Type B pancreatic cell (in vitro differentiated cells): ENCODE measurements around the gene ABHD8. TPM values are rescaled to one million over a fixed set of nuclear protein-coding genes. Genes with fewer than 3 reads are reported as not detected.
A peak's percentile ranks its signal among the peaks of the same experiment; 100 is the strongest.
"Not testable (repeated sequence)": the region's sequence is repeated elsewhere in the genome, so short reads cannot be mapped to it uniquely, and the experiment has no call there.

Source experiments
- DNase-seq: peaks from one replicate; pipeline ENCODE4 v3.0.0; 2021; ENCODE audit warnings: mixed read lengths; ENCODE audit not compliant: unreplicated experiment; ENCODE audit errors: extremely low spot score
- H3K27ac Mint-ChIP-seq: 2 replicates; pipeline ENCODE4 v1.8.0; 2021; ENCODE audit warnings: mild to moderate bottlenecking, mixed read lengths
- H3K27me3 Mint-ChIP-seq: 2 replicates; pipeline ENCODE4 v1.8.0; 2021; ENCODE audit warnings: mixed read lengths
- H3K36me3 Mint-ChIP-seq: 2 replicates; pipeline ENCODE4 v1.8.0; 2021; ENCODE audit warnings: mixed read lengths
- H3K4me1 Mint-ChIP-seq: one replicate; pipeline ENCODE4 v1.8.0; 2021; ENCODE audit warnings: mixed read lengths; ENCODE audit not compliant: unreplicated experiment
- H3K4me3 Mint-ChIP-seq: 2 replicates; pipeline ENCODE4 v1.8.0; 2021; ENCODE audit warnings: mild to moderate bottlenecking, mixed read lengths
- H3K9me3 Mint-ChIP-seq: 2 replicates; pipeline ENCODE4 v1.8.0; 2021; ENCODE audit warnings: mixed read lengths
- total RNA-seq: library from RNA; stranded (reverse); gene quantifications from 2 replicates; pipeline ENCODE4 v1.2.1, GENCODE V29; 2021; ENCODE audit warnings: low replicate concordance
- TF ChIP-seq, protein P1 (sequence below): fragments of 200-600 bp; sonication (generic); conservative IDR thresholded peaks from 2 replicates; pipeline ENCODE4 v1.5.0; 2021; ENCODE audit warnings: antibody characterized with exemption, mild to moderate bottlenecking

The ABHD8 gene
- total RNA-seq, 1 donor from 2014 or later, result 14.3 TPM

DNA sequence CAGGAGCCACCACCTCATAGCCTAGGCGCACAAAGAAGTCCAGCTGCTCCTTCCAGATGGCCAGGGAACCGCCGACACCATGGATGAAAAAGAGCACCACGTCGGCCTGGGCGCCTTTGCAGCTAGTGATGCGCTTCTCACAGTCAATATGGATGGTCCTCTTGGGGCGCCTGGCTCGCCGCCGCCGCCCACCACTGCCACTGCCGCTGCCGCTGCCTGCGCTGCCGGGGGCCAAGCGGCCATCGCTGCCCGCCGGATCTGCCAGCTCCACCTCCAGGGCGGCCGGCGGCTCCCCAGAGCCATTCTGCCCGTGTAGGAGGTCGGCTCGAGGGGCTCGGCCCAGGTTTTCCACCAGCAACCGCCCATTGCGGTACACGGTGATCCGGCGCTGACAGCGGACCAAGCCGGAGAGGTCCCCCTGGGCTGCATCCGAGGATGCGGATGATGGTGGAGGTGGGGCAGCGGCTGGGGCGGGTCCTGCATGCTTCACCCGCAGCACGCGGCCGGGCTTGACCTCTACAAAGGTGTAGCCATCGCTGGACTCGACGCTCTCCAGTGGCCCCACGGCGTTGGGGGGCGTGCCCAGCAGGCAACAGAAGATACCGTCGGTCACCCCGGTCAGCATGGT is 2.1 kb downstream of the ABHD8 start:
- no peaks in the 10 kb centered on the region for H3K9me3 Mint-ChIP-seq
- peaks cover 10% of the 10 kb centered on the region for H3K4me1 Mint-ChIP-seq
- peak; percentile 66 for DNase-seq
- TF ChIP-seq, protein P1, sequence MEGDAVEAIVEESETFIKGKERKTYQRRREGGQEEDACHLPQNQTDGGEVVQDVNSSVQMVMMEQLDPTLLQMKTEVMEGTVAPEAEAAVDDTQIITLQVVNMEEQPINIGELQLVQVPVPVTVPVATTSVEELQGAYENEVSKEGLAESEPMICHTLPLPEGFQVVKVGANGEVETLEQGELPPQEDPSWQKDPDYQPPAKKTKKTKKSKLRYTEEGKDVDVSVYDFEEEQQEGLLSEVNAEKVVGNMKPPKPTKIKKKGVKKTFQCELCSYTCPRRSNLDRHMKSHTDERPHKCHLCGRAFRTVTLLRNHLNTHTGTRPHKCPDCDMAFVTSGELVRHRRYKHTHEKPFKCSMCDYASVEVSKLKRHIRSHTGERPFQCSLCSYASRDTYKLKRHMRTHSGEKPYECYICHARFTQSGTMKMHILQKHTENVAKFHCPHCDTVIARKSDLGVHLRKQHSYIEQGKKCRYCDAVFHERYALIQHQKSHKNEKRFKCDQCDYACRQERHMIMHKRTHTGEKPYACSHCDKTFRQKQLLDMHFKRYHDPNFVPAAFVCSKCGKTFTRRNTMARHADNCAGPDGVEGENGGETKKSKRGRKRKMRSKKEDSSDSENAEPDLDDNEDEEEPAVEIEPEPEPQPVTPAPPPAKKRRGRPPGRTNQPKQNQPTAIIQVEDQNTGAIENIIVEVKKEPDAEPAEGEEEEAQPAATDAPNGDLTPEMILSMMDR, result no peak
- H3K27ac Mint-ChIP-seq, result no peak overlapping the region
- peaks cover 3% of the 10 kb centered on the region for H3K36me3 Mint-ChIP-seq
- H3K4me3 Mint-ChIP-seq, result no peak overlapping the region
- no peaks in the 10 kb centered on the region for H3K27me3 Mint-ChIP-seq

DNA sequence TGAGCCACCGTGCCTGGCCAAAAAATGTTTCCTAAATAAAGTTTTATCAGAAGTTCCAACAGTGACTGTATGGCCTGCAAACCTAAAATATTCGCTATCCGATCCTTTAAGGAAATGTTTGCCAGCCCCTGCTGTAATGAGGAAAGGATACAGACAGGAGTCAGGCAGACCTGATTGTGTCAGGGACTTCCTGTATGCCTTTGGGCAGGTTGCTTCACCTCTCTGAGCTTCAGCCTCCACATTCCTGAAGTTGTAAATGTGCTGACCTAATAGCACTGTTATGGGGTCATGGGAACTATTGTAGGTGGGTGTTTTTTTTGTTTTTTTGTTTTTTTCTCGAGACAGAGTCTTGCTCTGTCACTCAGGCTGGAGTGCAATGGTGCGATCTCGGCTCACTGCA is 6.2 kb downstream of the ABHD8 start:
- no peaks in the 10 kb centered on the region for H3K9me3 Mint-ChIP-seq
- H3K36me3 Mint-ChIP-seq, result peaks cover 3% of the 10 kb centered on the region
- DNase-seq, result no peak
- TF ChIP-seq, protein P1, result no peak
- no peak overlapping the region for H3K4me3 Mint-ChIP-seq
- H3K4me1 Mint-ChIP-seq, result peaks cover 4% of the 10 kb centered on the region
- H3K27ac Mint-ChIP-seq, result no peak overlapping the region
- H3K27me3 Mint-ChIP-seq, result no peaks in the 10 kb centered on the region

DNA sequence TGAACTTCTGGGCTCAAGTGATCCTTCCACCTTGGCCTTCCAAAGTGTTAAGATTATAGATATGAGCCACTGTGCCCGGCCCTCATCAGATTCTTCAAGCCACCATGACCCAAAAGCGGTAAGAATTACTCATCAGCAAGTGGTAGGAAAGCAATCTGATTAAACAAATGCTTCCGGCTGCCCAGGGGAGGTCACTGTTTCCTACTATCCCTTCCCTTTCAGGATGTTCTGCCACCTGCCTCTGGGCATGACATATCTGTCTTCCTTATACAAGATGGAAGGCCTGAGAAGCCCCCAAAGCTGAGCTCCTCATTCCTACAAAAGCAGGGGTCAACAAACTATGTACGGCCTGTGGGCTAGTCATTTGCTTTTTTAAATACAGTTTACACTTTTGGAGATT is 7.0 kb downstream of the ABHD8 start:
- Mint-ChIP-seq H3K36me3 (peaks cover 3% of the 10 kb centered on the region), H3K9me3 (no peaks in the 10 kb centered on the region), H3K4me3 (no peak overlapping the region), H3K4me1 (peaks cover 4% of the 10 kb centered on the region), H3K27me3 (no peaks in the 10 kb centered on the region), H3K27ac (no peak overlapping the region)
- TF ChIP-seq, protein P1, result no peak
- DNase-seq, result no peak

DNA sequence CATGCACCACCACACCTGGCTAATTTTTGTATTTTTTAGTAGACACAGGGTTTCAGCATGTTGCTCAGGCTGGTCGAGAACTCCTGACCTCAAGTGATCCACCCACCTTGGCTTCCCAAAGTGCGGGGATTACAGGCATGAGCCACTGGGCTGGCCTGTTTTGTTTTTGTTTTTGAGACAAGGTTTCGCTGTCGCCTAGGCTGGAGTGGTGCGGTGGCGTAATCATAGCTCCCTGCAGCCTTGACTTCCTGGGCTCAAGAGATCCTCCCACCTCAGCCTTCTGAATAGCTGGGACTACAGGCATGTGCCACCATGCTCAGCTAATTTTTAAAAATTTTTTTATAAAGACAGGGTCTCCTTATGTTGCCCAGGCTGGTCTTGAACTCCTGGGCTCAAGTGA is 7.7 kb downstream of the ABHD8 start:
- not testable (repeated sequence) for H3K9me3 Mint-ChIP-seq, H3K27ac Mint-ChIP-seq, H3K4me3 Mint-ChIP-seq, H3K36me3 Mint-ChIP-seq, H3K27me3 Mint-ChIP-seq, DNase-seq, H3K4me1 Mint-ChIP-seq

DNA sequence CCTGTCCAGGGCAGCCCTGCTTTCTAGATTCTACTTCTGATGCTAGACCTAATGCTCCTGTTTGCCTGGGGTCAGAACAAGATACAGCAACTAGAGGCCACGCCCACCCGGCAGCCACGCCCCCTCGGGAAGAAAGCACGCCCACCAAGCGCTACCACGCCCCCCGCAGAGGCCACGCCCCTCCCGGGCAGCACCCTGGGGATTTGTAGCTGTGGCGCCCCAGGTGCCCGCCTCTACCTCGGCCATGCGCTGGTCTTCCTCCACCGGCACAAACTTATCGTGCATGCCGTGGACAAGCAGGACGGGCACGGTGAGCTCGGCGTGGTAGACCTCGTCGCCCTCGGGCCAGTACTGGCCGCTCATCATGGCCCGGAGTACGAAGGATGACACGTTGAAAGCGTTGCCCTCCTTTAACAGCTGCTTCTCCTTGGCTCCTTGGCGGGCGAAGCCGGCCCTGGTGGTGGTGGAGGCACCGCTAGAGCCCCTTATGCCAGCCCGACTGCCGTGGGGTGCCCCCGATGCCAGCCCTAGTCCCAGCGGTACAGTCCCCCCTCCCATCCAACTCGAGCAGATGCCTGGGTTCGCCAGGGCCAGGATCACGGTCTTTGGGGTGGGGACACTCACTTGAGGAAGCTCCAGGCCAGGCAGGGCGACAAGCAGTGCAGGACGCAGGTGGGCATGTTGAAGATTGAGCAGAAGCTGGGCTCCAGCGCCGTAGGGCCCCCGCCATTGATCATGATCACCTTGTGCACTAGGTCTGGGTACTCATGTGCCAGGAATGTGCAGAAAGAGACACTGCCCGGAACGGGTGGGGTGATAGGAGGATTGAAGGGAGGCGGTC is 9.0 kb downstream of the ABHD8 start:
- no peak overlapping the region for H3K27ac Mint-ChIP-seq
- no peaks in the 10 kb centered on the region for H3K27me3 Mint-ChIP-seq
- no peaks in the 10 kb centered on the region for H3K9me3 Mint-ChIP-seq
- DNase-seq, result no peak
- TF ChIP-seq, protein P1, result no peak
- H3K36me3 Mint-ChIP-seq, result peaks cover 3% of the 10 kb centered on the region
- H3K4me1 Mint-ChIP-seq, result peaks cover 4% of the 10 kb centered on the region
- no peak overlapping the region for H3K4me3 Mint-ChIP-seq

DNA sequence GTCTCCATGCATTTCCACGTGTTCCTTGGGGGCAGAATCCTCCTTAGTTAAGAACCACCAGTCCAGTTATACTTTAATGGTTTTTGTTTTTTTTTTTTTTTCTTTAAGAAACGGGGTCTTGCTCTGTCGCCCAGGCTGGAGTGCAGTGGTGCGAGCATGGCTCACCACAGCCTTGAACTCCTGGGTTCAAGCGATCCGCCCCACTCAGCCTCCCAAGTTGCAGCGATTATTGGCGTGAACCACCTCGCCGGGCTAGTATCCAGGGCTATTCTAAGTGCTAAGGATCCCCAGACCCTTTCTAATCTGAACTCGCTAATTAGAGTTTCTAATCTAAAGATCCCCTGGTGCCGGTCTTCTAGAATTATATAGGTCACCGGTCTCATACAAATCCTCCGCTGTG is 9.6 kb downstream of the ABHD8 start:
- Mint-ChIP-seq H3K4me3 (no peak overlapping the region), H3K4me1 (peaks cover 4% of the 10 kb centered on the region), H3K9me3 (no peaks in the 10 kb centered on the region), H3K36me3 (peaks cover 3% of the 10 kb centered on the region), H3K27me3 (no peaks in the 10 kb centered on the region), H3K27ac (no peak overlapping the region)
- TF ChIP-seq, protein P1, result no peak
- no peak for DNase-seq
